GM18498 (cell line): Measurements from ENCODE around the gene LIPG.

Experiments used
- ATAC-seq: cut with Tn5 transposase; IDR thresholded peaks from one replicate; pipeline ENCODE4 v1.9.1; 2021; ENCODE audit warnings: mild to moderate bottlenecking, moderate library complexity; ENCODE audit not compliant: unreplicated experiment

LIPG gene

DNA sequence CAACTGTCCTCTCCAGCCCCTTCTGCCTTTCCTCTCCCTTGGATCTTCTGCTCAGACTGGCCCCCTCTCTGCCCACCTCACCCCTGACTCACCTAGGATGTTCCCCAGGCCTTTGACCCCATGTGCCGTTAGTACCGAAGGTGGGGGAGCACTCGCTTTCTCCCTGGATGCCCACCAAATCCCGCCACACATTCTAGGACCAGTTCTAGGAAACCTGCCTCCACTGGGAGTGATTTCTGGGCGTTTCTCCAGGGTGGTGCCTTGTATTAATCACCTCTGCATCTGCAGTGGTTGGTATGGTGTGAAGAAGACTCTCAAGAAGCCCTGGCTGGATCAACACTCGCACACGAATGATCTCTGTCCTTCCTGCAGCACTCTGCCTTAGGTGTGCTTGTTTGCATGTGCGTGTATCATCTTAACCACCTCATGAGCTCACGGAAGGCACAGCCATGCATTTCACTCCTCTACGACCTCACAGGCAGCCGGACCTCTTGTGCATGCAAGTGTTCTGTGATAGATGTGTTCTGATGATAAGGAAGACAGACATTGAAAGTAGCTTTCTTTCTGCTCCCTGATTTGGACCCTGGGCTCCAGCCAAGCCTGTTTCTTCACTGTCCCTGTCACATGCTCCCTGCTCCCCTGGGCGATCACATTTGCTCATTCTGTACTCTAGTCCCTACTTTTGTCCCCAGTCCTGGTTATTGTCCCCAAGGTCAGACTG is 69.4 kb downstream of the LIPG start:
- ATAC-seq: no peak

GRCh38 chr18:49632588-49632987 is 70.7 kb downstream of the LIPG start:
- ATAC-seq: no peak

- no peak for ATAC-seq
Measured at GRCh38 chr18:49638209-49638785, 76.4 kb downstream of the LIPG start.

- no peak for ATAC-seq
Measured at GRCh38 chr18:49638891-49639557, 77.2 kb downstream of the LIPG start.

- no peak for ATAC-seq
Measured at GRCh38 chr18:49639643-49640391, 78.0 kb downstream of the LIPG start.

- no peak for ATAC-seq
Measured at GRCh38 chr18:49640741-49641140, 78.9 kb downstream of the LIPG start.

DNA sequence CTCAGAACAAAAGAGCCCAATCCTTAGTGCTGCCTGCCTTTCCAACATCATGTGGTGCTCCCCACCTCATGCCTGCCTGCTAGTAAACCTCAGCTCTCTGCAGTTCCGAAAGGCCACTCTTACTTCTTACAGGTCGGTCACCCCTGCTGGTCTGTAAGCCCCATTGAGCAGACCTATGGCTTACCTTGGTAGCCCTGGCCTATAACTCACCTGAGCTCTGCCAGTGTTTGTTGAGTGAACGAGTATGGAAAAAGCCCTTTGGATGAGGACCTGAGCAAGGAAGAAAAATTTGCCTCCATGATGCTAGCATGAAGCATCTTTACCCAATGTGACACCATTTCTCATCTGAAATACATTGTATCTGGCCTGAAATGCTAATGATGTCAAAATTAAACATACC is 83.3 kb downstream of the LIPG start:
- ATAC-seq: no peak

DNA sequence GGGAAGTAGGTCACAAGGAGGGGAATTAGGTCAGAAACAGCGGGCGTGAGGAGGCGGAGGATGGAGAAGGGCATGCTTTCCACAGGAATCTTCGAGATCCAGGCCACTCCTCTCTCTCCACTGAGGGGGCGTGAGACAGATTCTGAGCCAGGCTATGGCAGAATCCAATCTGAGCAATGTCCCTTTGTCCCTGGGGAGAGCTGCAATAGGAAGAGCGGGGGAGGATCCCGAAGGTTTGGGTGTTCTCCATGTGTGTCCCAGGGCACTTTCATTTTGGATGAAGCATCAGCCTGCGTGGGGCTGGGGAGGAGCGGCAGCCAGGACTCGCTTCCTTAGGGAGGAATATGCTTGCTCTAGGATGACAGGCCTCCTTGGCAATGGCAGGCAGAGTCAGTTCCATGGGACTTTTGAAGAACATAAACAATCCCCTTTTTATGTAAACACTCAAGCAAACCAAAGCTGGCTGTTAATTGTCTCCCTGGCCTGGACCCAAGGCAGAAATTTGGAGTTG is 84.0 kb downstream of the LIPG start:
- ATAC-seq: no peak

DNA sequence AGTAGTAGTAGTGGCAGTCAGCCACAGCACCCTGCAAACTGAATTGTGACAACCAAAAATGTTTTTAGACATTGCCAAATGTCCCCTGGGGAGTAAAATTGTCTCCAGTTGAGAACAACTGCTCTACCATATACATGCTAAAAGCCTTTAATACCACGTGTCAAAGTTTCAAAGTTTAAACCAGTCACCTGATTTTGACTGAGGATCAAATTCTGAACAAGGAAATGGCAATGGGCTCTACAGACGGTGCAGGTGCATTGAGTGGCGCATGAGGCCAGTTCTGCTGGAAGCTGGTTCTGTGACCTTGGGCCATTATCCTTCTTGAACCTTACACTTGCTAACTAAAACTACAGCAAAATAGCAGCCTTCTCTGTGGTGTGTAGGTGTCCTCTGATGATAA is 85.0 kb downstream of the LIPG start:
- no peak for ATAC-seq

DNA sequence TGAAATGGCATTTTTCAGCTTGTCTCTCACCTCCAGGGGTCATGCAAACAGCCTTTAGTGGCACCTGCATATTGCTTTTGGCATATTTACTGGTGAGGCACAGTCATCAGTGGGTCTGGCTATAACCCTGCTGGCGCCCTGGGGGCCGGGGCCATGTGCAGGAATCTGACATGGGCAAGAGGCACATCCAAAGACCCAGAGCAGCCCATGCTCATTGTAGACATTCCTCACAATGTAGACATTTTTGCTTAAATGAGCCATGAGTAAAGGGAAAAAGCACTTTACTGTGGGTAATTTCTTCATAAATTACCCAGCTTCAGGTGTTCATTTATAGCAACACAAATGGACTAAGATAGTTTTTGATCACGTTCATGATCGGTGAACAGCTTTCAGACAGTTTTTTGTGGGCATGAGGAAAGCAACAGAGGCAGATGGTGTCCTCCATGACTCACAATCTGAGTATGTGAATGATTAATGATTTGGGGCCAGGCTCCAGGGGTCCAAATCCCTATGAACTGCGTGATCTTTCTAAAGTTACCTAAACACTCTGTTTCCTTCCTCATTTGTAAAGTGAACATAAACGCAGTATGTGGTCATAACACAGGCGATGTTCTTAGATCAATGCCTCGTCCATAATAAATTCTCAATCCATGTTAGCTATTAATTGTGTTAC is 85.8 kb downstream of the LIPG start:
- no peak for ATAC-seq

DNA sequence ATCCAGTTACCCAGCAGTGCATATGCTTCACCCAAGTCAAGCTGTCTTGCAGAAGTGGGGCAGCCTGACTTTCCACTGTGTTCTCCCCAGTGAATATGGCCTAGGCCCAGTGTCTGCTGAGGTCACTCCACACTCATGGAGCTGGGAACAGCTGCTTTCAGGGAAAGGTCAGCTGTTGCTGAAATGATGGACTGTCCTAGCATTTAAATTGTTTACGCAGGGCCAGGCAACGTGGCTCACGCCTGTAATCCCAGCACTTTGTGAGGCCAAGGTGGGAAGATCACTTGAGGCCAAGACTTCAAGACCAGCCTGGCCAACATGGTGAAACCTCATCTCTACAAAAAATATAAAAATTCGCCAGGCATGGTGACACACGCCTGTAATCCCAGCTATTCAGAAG is 86.5 kb downstream of the LIPG start:
- no peak for ATAC-seq
